BLaER1 (cell line): ENCODE data around the gene AK5.
A peak's percentile ranks its signal among the peaks of the same experiment; 100 is the strongest.

Experiments
- H3K27ac ChIP-seq: shearing (Covaris generic); formaldehyde crosslinking; 2 replicates; pipeline ENCODE4 v1.8.1; 2022
- H3K27me3 ChIP-seq: shearing (Covaris generic); formaldehyde crosslinking; 2 replicates; pipeline ENCODE4 v1.8.1; 2022
- H3K36me3 ChIP-seq: shearing (Covaris generic); formaldehyde crosslinking; 2 replicates; pipeline ENCODE4 v1.8.1; 2022
- H3K4me1 ChIP-seq: shearing (Covaris generic); formaldehyde crosslinking; 2 replicates; pipeline ENCODE4 v1.8.1; 2022
- H3K4me2 ChIP-seq: shearing (Covaris generic); formaldehyde crosslinking; 2 replicates; pipeline ENCODE4 v1.8.1; 2022
- H3K4me3 ChIP-seq: shearing (Covaris generic); formaldehyde crosslinking; 2 replicates; pipeline ENCODE4 v1.8.1; 2022
- H3K9ac ChIP-seq: shearing (Covaris generic); formaldehyde crosslinking; 2 replicates; pipeline ENCODE4 v1.8.1; 2022
- H3K9me3 ChIP-seq: shearing (Covaris generic); formaldehyde crosslinking; 2 replicates; pipeline ENCODE4 v1.8.1; 2022
- H4K20me1 ChIP-seq: shearing (Covaris generic); formaldehyde crosslinking; 2 replicates; pipeline ENCODE4 v1.8.1; 2022
- Cebpa-rat ChIP-seq: shearing (Covaris generic); IDR thresholded peaks from 2 replicates; pipeline ENCODE4 v1.8.1; 2022

Gene AK5

GRCh38 chr1:77370583-77371306 lies 88.9 kb downstream of the AK5 start:
- Histone ChIP-seq H3K4me1 (peaks cover 8% of the 10 kb centered on the region), H3K9me3 (no peaks in the 10 kb centered on the region), H3K4me3 (no peak overlapping the region), H3K27me3 (no peaks in the 10 kb centered on the region), H4K20me1 (no peaks in the 10 kb centered on the region), H3K27ac (no peak overlapping the region), H3K4me2 (peak overlapping the region; percentile 7; the same call in 1 of the 2 replicates), H3K9ac (no peak overlapping the region), H3K36me3 (no peaks in the 10 kb centered on the region)
- no peak for TF ChIP-seq Cebpa-rat

DNA sequence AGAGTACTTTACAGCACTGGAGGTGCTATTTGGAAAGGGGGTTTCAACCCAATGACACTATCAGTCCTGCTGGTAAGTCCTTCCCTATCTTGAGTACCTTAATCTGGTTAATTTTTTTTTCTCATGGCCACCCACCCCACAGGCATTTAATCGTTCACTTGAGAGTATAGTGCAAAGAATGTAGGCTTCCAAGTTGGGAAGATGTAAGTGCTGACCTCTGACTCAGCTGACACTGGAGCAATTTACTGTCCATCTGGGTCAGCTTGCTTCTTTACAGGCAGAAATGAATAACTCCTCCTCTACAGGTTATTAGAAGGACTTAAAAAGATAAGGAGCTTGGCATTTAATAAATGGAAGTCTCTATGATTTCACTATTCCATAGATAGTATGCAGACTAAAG lies 89.6 kb downstream of the AK5 start:
- Histone ChIP-seq H3K4me1 (peaks cover 8% of the 10 kb centered on the region), H3K4me2 (peak overlapping the region; percentile 7; the same call in 1 of the 2 replicates), H4K20me1 (no peaks in the 10 kb centered on the region), H3K9me3 (no peaks in the 10 kb centered on the region), H3K9ac (no peak overlapping the region), H3K27me3 (no peaks in the 10 kb centered on the region), H3K36me3 (no peaks in the 10 kb centered on the region), H3K27ac (no peak overlapping the region), H3K4me3 (no peak overlapping the region)
- no peak for TF ChIP-seq Cebpa-rat

DNA sequence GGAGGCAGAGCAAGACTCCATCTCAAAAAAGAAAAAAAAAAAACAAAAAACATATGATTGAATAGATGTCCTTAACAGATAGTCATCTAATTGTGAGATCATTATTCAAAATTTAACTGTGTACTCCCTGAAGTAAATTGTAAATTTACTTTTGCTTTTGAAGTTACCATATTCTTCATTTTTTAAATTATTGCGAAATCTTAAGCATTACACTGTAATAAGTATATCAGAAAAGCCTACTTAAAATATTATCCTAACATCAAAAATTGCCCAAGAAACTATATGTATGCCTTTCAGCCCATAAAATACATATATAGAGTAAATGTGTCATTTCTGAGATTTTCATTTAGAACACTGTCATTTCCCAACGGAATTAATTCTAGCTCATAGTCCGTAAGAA lies 91.9 kb downstream of the AK5 start:
- Histone ChIP-seq H3K27ac (no peak overlapping the region), H3K9me3 (no peaks in the 10 kb centered on the region), H3K4me3 (no peak overlapping the region), H4K20me1 (no peaks in the 10 kb centered on the region), H3K4me2 (no peak overlapping the region), H3K4me1 (peaks cover 8% of the 10 kb centered on the region), H3K9ac (no peak overlapping the region), H3K36me3 (no peaks in the 10 kb centered on the region), H3K27me3 (no peaks in the 10 kb centered on the region)
- TF ChIP-seq Cebpa-rat = peak; percentile 69; the same call in 1 of the 2 replicates

GRCh38 chr1:77375541-77375940 lies 93.7 kb downstream of the AK5 start:
- no peaks in the 10 kb centered on the region for H3K9me3 ChIP-seq
- H3K27ac ChIP-seq = no peak overlapping the region
- peaks cover 13% of the 10 kb centered on the region for H3K4me1 ChIP-seq
- H3K27me3 ChIP-seq = no peaks in the 10 kb centered on the region
- H3K36me3 ChIP-seq = no peaks in the 10 kb centered on the region
- TF ChIP-seq Cebpa-rat = no peak
- no peak overlapping the region for H3K4me2 ChIP-seq
- no peak overlapping the region for H3K9ac ChIP-seq
- H3K4me3 ChIP-seq = no peak overlapping the region
- no peaks in the 10 kb centered on the region for H4K20me1 ChIP-seq

DNA sequence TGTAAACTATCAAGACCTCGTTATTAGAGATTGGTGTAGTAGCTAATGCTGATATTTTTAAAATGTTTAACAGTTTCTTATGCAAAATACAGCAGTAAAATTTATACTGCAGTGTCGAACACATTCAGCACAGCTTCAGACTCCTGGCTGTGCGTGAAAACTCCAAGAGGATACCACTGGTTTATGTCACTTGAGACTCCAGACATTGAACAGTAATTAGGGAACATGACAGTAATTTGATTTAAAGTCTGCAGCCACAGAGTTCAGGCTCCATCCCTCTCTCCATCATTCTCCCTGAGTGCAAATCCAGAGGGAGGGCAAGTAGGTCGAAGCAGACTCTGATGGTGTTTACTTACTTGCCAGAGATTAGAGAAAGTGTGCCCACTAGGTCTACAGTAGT lies 94.2 kb downstream of the AK5 start:
- Histone ChIP-seq H3K9me3 (no peaks in the 10 kb centered on the region), H3K4me1 (peaks cover 9% of the 10 kb centered on the region)

GRCh38 chr1:77378723-77379535 lies 97.1 kb downstream of the AK5 start:
- H3K27me3 ChIP-seq = no peaks in the 10 kb centered on the region
- no peak overlapping the region for H3K4me2 ChIP-seq
- H3K4me1 ChIP-seq = peaks cover 6% of the 10 kb centered on the region; the same call in 1 of the 2 replicates
- TF ChIP-seq Cebpa-rat = no peak
- no peaks in the 10 kb centered on the region for H3K9me3 ChIP-seq
- H3K36me3 ChIP-seq = no peaks in the 10 kb centered on the region
- H3K9ac ChIP-seq = no peak overlapping the region
- H3K27ac ChIP-seq = no peak overlapping the region
- no peak overlapping the region for H3K4me3 ChIP-seq
- no peaks in the 10 kb centered on the region for H4K20me1 ChIP-seq

More for the DNA sequence above, 94.2 kb downstream of the AK5 start:
- no peak for TF ChIP-seq Cebpa-rat
- Histone ChIP-seq H3K27ac (no peak overlapping the region), H3K27me3 (no peaks in the 10 kb centered on the region), H3K4me2 (no peak overlapping the region), H3K4me3 (no peak overlapping the region), H4K20me1 (no peaks in the 10 kb centered on the region), H3K9ac (no peak overlapping the region), H3K36me3 (no peaks in the 10 kb centered on the region)

DNA sequence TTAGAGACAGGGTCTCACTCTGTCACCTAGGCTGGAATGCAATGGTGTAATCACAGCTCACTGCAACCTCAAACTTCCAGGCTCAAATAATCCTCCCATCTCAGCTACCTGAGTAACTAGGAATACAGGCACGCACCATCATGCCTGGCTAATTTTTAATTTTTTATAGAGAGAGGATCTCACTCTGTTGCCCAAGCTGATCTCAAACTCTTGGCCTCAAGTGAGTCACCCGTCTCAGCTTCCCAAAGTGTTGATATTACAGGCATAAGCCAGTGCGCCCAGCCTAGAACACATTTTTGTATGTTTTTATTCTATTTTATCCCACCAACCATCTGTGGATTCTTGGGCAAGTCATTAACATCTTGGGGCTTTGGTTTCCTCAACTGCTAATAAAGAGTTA lies 100.5 kb downstream of the AK5 start:
- no peak for TF ChIP-seq Cebpa-rat
- no peaks in the 10 kb centered on the region for H3K27me3 ChIP-seq
- no peak overlapping the region for H3K27ac ChIP-seq
- H3K9me3 ChIP-seq = no peaks in the 10 kb centered on the region
- peaks cover 6% of the 10 kb centered on the region; the same call in 1 of the 2 replicates for H3K4me1 ChIP-seq
- H3K36me3 ChIP-seq = no peaks in the 10 kb centered on the region
- no peak overlapping the region for H3K4me2 ChIP-seq
- no peak overlapping the region for H3K9ac ChIP-seq
- H3K4me3 ChIP-seq = no peak overlapping the region
- no peaks in the 10 kb centered on the region for H4K20me1 ChIP-seq

GRCh38 chr1:77383236-77383635 lies 101.4 kb downstream of the AK5 start:
- Histone ChIP-seq H3K4me2 (no peak overlapping the region), H4K20me1 (no peaks in the 10 kb centered on the region), H3K9me3 (no peaks in the 10 kb centered on the region), H3K4me3 (no peak overlapping the region), H3K27ac (no peak overlapping the region), H3K9ac (no peak overlapping the region), H3K27me3 (no peaks in the 10 kb centered on the region), H3K4me1 (peaks cover 6% of the 10 kb centered on the region; the same call in 1 of the 2 replicates), H3K36me3 (no peaks in the 10 kb centered on the region)
- TF ChIP-seq Cebpa-rat = no peak

DNA sequence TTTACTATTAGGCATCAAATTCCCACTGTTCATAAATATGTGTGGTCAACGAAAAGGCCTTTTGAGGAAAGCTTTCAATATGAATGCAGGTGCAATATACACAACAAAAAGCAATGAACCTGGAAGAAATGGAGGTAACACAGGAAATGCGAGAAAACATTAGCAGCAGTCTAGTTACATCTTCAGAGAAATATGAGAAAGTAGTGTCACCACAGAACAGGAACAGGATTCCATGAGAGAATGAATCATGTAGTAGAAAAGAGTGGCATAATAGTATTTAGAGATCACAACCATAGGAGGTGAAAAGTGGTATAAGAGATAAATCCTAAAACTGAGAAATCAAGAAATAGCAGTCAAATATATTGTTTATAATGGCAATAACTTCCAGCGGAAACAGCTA lies 103.7 kb downstream of the AK5 start:
- no peak overlapping the region for H3K4me2 ChIP-seq
- H4K20me1 ChIP-seq = no peaks in the 10 kb centered on the region
- H3K27ac ChIP-seq = no peak overlapping the region
- H3K9ac ChIP-seq = no peak overlapping the region
- H3K36me3 ChIP-seq = no peaks in the 10 kb centered on the region
- no peaks in the 10 kb centered on the region for H3K27me3 ChIP-seq
- no peak overlapping the region for H3K4me3 ChIP-seq
- TF ChIP-seq Cebpa-rat = no peak
- no peaks in the 10 kb centered on the region for H3K9me3 ChIP-seq
- no peaks in the 10 kb centered on the region for H3K4me1 ChIP-seq

- Histone ChIP-seq H3K27me3 (no peaks in the 10 kb centered on the region), H3K9ac (no peak overlapping the region), H4K20me1 (no peaks in the 10 kb centered on the region), H3K4me2 (no peak overlapping the region), H3K36me3 (no peaks in the 10 kb centered on the region), H3K27ac (no peak overlapping the region), H3K4me1 (no peaks in the 10 kb centered on the region), H3K9me3 (no peaks in the 10 kb centered on the region), H3K4me3 (no peak overlapping the region)
- TF ChIP-seq Cebpa-rat = no peak
These were observed 104.5 kb downstream of the AK5 start for GRCh38 chr1:77386276-77386675.
